Stimulated activated CD8-positive, alpha-beta memory T cell treated with anti-CD3 and anti-CD28 coated beads, Interleukin-2, amount 100 ng/mL, for 1 hour (primary cell): Measurements from ENCODE around the gene BOLA3.
"Not testable (repeated sequence)": the region's sequence is repeated elsewhere in the genome, so short reads cannot be mapped to it uniquely, and the experiment has no call there.

Source experiments
- DNase-seq, 2 donors: peaks; one replicate each; pipeline ENCODE4 v3.0.0-alpha.2; 2020; ENCODE audit warnings: low read depth in 2 of 2

The BOLA3 gene

GRCh38 chr2:74149247-74149525 lies 1.5 kb upstream of the BOLA3 start:
- no peak for DNase-seq

GRCh38 chr2:74148457-74149246 lies 940 bp upstream of the BOLA3 start:
- no peak for DNase-seq

GRCh38 chr2:74146929-74147726 lies 584 bp downstream of the BOLA3 start:
- no peak for DNase-seq

DNA sequence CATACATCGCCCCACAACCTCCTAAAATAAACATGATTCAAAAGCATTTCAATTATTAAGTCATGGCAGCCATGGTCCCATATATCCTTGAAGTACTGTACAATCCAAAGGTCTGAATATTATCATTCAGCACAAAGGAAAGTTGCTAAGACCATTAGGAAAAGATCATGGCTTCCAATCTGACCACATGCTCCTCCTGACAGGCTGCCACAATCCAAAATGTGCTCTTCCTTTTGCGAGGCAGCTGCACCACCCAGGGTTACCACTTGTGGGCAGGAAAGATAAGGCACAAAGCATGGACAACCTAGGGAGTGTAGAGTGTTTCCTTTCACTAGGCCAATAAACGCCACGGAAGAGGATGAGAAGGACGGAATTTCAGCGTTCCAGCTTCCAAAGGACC lies 5.4 kb downstream of the BOLA3 start:
- DNase-seq, result no peak

DNA sequence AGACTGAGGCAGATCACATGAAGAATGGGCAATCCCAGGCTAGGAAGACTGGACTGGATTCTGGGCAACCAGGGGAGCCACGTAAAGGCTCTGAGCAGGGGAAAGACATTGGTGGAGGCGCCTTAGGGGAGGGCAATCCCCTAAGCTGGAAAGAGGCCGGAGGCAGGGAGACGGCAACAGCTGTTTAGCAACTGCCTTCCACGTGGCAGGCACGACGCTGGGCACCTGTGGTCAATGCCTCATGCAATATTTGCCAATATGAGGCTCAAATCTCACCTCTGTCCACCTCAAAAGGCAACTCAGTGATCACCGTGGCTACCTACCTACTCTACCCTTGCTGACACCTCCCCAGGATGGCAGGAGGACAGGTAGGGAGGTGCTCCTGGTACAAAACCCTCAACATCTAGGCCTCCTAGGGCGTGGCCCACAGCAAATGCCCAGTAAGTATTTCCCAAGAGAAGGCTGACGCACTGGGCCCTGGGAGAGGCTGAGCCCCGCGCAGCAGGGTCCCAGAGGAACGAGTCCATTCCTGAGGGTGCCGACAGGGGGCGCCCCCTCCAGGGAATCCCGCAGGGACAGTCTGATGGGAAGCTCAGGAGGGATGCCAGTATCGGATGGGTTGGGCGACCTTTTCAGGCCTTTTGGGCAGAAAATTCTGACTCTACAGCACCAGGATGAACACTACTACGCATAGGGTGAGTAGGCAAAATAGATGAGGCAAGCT lies 8.9 kb downstream of the BOLA3 start:
- DNase-seq, result no peak

DNA sequence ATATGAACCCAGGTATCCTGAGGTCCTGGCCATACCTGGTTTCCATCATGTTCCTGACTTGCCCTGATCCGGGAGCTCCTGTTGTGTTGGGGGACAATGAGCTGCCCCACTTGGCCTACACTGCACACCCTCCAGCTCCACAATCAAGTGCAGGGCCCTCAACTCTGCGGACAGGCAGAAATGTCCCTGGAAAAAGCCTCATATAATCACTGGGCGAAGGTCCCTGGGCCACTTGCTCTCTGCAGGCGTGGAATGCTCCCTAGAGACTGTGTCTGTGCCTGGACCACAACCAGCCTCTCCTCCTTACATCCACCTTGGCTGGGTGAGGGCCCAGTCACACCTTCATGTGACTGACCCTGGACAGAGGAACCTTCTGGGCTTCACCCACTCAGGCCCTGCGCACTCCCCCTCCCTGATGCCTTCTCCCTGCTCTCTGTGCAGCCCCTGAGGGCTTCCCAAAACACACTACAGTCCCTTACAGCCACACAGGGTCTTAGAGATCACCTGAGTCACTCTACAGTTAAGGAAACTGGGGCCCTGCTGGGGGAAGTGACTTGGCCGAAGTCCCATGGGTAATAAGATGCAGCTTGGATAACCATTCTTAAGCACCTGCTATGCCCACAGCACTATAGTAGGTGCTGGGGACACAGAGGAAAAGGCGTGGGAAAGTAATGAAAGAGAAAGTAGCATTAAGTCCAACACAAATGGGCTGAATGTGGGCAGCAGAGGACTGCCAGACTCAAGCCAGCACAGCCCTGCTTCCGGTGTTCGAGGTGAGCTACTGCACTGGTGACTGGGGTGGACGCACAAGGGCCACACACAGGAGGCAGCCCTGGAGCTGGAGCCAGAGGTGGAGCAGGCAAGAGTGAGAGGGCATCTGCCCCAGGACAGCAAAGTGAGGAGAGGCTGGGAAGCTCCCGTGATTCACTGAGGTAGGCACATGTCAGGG lies 9.8 kb downstream of the BOLA3 start:
- no peak for DNase-seq

GRCh38 chr2:74131901-74132300 lies 15.8 kb downstream of the BOLA3 start:
- DNase-seq, result no peak

DNA sequence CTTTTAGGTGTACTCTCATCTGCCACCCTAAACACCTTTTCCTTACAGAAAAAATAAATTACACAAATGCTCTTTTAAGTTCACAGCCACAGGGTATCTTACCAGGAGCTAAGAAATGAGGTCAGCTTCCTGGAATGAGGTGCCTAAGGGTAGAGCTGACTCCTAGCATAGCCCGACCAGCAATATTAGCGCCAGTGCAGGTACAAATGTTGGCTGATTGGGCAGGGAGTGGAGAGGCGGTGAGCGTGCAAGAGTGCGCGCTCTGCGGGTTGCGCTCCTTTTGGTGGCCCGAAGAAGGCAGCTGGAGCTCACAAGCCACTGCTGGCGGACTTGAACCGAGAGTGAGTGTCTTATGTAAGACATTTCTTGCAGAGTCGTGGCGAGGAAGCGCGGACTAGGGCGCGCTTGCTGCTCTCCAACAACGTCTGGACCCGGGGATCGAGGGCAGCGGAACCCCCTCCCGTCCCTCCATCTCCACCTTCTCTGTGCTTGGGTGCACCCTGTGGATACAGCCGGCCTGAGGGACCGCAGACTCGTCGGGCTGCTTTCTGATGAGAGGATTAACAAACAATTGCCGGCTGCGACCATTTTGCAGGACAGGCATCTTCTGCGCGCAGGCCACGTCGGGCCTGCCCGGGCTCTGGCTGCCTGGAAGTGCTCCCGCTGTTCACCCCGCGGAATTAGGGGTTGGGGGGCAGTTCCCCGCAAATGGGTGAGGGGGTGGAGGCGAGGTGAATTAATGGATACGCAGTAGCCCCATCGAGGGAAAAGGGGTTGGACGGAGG lies 17.3 kb downstream of the BOLA3 start:
- no peak for DNase-seq

DNA sequence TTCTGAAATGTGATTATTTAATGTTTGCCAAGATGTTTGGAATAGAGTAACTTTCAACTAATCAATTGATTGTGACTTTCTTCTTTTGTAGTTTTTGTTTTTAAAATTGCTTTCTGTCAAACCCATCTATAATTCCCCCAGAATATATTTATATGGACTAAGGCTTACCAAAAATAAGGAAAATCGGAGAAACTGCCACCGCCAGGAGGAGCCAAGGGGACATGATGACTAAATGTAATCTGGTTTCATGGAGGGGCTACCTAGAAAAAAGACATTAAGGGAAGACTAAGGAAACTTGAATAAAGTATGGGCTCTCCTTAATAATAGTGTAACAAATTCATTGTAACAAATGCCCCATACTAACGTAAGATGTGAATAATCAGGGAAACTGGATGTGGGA lies 19.5 kb downstream of the BOLA3 start:
- DNase-seq, result no peak

DNA sequence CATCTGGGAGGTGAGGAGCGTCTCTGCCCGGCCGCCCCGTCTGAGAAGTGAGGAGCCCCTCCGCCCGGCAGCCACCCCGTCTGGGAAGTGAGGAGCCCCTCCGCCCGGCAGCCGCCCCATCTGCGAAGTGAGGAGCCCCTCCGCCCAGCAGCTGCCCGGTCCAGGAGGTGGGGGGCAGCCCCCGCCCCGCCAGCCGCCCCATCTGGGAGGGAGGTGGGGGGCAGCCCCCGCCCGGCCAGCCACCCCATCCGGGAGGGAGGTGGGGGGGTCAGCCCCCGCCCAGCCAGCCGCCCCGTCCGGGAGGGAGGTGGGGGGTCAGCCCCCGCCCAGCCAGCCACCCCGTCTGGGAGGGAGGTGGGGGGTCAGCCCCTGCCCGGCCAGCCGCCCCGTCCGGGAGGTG lies 23.8 kb downstream of the BOLA3 start:
- not testable (repeated sequence) for DNase-seq

DNA sequence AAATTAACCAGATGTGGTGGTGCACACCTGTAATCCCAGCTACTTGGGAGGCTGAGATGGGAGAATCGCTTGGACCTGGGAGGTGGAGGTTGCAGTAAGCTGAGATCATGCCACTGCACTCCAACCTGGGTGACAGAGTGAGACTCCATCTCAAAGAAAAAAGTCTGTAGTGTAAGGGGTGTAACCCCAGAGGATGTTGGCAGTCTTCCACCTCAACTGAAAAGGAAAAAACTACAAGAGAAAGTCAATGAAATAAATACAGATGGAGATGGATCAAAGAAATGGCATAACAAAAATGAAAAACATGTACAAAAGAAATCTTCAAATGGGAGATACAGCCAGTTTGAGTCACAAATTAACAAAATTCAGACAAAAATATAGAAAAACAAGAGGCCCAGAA lies 25.9 kb downstream of the BOLA3 start:
- not testable (repeated sequence) for DNase-seq

DNA sequence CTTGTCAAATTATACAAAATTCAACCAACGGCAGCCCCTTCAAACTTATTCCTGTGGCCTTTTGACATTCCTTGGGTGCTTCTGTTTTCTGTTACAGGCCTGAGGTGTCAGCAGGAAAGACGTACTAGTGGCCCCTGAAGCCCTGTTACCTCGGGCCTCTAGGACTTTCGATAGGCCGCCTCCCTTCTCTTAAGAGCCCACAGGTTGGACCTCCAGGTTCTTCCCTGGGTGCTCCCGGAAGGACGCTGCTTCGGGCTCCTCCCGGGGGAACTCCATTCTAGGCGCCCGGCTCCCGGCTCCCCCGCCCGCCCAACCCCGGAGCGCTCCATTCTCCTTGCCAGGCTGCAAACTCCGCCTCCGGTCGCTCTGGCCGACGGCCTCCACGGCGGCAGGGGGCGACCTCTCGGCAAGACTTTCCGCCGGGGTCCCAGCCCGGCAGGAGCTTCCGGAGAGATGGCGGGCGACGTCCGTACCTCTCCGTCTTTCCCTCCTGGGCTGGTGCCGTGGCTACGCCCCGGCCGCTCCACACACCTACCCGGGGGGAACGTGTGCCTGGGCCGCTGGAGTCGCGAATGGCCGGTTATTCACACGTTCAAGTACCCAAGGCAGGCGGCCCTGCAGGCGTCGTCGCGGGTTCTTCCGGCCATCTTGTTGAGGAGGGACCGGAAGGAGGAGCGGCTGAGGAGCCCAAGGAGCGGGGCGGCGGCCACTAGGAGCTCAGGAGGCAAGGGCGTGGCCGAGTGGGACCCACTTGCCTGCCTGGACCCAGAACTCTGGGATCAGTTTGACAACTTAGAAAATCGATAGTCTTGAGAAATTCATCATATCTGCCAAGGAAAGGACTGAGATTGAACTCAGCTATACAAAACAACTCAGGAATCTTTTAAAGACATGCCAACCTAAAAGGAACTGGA lies 27.5 kb downstream of the BOLA3 start:
- DNase-seq, result peak; percentile 60 to 72

GRCh38 chr2:74119339-74119738 lies 28.4 kb downstream of the BOLA3 start:
- no peak for DNase-seq

DNA sequence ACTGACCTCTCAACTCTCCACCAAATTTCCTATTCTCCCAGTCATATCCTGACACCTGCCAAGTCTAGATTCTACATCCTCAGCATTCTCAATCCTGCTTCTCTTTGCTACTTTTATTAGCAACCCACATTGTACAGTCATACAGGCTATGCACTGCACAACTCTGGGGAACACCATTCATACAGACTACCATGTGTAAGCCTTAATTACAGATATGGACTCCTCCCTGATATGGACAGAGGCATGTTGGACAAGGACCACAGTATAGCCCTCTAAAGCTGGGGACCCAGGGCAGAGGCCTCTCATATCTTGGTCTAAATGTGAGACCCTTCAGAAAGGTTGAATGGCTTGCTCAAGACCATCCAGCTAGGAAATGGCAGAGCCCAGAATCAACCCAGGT lies 36.3 kb downstream of the BOLA3 start:
- no peak for DNase-seq

DNA sequence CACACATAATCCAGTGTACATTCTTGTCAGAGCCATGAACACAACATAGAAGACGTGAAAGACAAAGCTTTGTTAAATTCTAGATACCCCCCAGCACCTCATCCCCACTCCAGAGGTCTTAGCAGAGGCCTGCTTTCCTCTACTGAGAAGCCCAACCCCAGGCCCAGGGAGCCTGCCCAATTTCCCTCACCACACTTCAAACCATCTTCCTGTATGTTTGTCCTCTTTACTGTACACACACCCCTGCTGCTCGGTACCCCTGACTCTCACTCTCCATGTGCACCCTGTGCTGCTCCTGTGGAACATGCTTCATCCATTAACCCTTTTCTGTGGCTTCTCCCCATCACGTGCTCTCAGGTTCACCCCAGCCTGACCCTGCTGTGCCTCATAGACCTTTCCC lies 37.2 kb downstream of the BOLA3 start:
- DNase-seq, result no peak

GRCh38 chr2:74109551-74109950 lies 38.2 kb downstream of the BOLA3 start:
- DNase-seq, result no peak

DNA sequence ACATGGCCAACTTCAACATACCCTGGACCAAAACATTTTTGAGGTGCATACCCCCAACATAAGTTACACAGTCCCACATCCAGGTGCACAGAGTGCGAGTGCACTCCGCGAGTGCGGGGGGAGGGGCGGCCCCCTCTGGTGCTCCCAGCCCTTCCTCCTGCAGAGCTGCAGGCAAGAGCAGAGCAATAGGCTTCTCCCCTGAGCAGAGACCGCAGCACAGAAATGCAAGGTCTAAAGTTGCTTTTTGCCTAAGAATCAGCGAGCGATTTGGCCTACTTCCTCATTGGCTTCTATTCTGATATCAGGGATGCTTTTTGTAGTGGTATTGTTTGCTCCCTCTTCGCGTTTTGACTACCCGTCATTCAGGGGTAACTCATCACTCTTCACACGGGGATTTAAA lies 40.6 kb downstream of the BOLA3 start:
- no peak for DNase-seq

DNA sequence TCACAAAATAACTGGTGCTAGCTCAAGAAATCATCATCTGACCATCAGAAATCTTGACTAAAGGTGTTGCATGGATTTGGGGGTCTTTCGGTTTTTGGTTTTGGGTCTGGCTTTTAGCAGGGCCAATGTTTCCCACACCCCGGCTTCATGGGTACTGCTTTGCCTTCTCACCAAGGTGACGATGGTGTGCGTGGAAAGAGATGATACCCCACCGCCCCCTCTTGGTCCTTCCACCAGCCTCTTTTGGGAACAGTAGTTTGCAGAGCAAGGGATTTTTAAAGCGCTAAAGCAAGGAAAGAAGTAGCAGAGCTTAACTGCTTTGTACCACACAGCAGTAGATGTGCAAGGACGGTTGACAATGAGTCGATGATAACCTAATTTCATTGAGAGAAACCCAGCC lies 42.3 kb downstream of the BOLA3 start:
- no peak for DNase-seq

DNA sequence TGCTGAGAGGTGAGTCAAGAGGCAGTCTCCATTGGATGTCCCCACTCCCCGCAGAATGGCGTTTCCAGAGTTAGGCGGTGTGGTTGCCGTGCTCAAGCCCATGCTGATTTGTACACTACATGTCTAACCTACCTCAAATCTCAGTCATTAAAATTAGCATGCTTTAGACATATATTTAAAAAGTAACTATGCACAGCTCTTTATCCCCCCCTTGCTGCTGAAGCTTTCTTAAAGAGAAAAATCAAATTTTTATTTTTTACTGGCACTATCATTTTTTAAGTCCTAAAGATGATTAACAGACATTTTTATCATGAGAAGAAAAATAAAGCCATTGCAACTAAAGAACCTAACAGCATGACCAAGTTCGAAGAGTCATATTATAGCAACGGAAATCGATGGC lies 42.9 kb downstream of the BOLA3 start:
- DNase-seq, result no peak

DNA sequence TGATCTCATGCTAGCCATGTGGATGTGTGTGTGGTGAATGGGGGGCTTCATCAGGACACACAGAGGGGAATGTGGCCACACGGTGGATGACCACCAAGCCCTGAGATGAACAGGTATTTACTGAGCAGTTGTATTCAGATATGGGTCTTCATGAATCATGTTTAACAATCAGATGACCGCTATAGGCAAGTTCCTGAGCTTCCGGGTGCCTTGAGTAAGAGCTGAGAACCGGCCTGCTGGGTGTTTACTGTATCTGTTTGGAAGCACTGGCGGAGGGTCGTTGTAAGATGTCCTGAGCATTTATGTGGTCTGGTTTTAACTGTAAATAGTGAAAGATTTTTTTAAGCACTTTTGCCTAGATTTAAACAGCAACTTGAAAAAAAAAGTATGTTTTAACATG lies 43.9 kb downstream of the BOLA3 start:
- no peak for DNase-seq
